Body of pancreas (tissue), 4 donors: ENCODE results near the gene KLHDC9. TPM values are rescaled to one million over a fixed set of nuclear protein-coding genes. Genes with fewer than 3 reads are reported as not detected.

Experiments
- ATAC-seq: fragments of 150-250 bp; one replicate; pipeline ENCODE4 v1.9.1; 2016
- DNase-seq, 4 donors: peaks; one replicate each; pipeline ENCODE4 v3.0.0-alpha.2; 2019
- H3K27ac ChIP-seq, 4 donors: fragments of 200-600 bp; sonication (generic); 1 replicate in 3 of 4; 2 replicates in 1 of 4; pipeline versions ENCODE4 v1.5.1 to v1.6.1; 2016 to 2019; ENCODE audit warnings: mild to moderate bottlenecking in 1 of 4, mixed read lengths in 1 of 4, moderate library complexity in 1 of 4
- H3K27me3 ChIP-seq, 2 donors: fragments of 200-600 bp; sonication (generic); one replicate each; pipeline ENCODE4 v1.6.0; 2016; ENCODE audit warnings: mild to moderate bottlenecking in 1 of 2
- H3K36me3 ChIP-seq, 2 donors: fragments of 200-600 bp; sonication (generic); replicated peaks in 1 of 2; 2 replicates each; pipeline ENCODE4 v1.5.1; 2016; ENCODE audit warnings: low read depth in 2 of 2; ENCODE audit not compliant: insufficient read depth in 1 of 2
- H3K4me1 ChIP-seq: fragments of 200-600 bp; sonication (generic); one replicate; pipeline ENCODE4 v1.6.0; 2016
- H3K4me3 ChIP-seq, 2 donors: fragments of 200-600 bp; sonication (generic); 1 replicate in 1 of 2; 2 replicates in 1 of 2; pipeline ENCODE4 v1.5.1; 2016 to 2019
- H3K9me3 ChIP-seq, 3 donors: fragments of 200-600 bp; sonication (generic); 1 replicate in 2 of 3; 2 replicates in 1 of 3; pipeline ENCODE4 v1.5.1; 2016
- CTCF ChIP-seq, 7 experiments: fragments of 450-650 bp in 4 of 7; fragments of 200-600 bp in 3 of 7; sonication (generic) in 3 of 7; IDR thresholded peaks; one replicate each; pipeline ENCODE4 v1.5.1; 2016 to 2019; ENCODE audit warnings: antibody characterized with exemption in 7 of 7
- POLR2A ChIP-seq, 3 donors: fragments of 450-650 bp; IDR thresholded peaks; one replicate each; pipeline ENCODE4 v1.6.1; 2016; ENCODE audit warnings: antibody characterized with exemption in 3 of 3, mild to moderate bottlenecking in 2 of 3
- WGBS, 2 donors: methylation state at CpG; one replicate each; pipeline ENCODE4 v1.1.5; 2017; 5-methylcytosine and 5-hydroxymethylcytosine counted together
- intact Hi-C: fragments of 100-400 bp; cut with DNase I; formaldehyde crosslinking; loops from one replicate; pipeline ENCODE4 v1.15.1; 2023
- total RNA-seq, 2 donors: library from RNA; depleted of rRNA; stranded (reverse); fragments of >200 nt; gene quantifications; one replicate each; pipeline ENCODE4 v1.1.0, GENCODE V29; 2016

Gene KLHDC9
- total RNA-seq, 2 donors from 2014 or later = 13.5 to 22.7 TPM

- H3K4me3 ChIP-seq = no peak overlapping the region
- intact Hi-C loops = no loop called here
- 80% methylated on average over 5 of the region's 5 CpGs for WGBS, 2 donors
- H3K27ac ChIP-seq = no peak overlapping the region
- H3K9me3 ChIP-seq = no peaks in the 10 kb centered on the region
- peaks cover 39% of the 10 kb centered on the region for H3K4me1 ChIP-seq
- H3K36me3 ChIP-seq = no peaks in the 10 kb centered on the region
- DNase-seq = no peak
- no peaks in the 10 kb centered on the region for H3K27me3 ChIP-seq
- no peak for ATAC-seq
- no peak for TF ChIP-seq CTCF (IDR thresholded peaks at IDR 0.05)
- no peak for TF ChIP-seq POLR2A (IDR thresholded peaks at IDR 0.05)
These were observed 16.6 kb upstream of the KLHDC9 start for GRCh38 chr1:161081519-161081918.

DNA sequence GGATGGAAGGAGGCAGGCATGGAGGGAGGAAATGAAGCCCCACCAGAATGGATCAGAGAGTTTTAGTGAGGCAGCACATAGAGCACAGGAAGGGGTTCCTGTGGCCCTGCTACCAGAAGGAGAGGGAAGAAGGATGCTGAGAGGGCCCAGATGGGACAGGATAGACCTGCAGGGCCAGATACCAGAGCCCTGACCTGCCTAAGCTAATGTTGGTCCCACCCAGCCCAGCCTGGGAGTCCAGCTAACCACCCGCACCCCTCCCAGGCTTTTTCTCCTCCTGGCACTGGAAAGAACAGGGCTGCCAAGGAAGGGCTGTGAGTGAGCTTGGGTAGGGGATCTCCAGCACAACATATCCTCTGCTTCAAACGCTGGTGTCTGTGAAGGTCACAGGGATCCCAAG is 15.7 kb upstream of the KLHDC9 start:
- no peak for ATAC-seq
- Histone ChIP-seq H3K27me3 (no peaks in the 10 kb centered on the region), H3K36me3 (no peaks in the 10 kb centered on the region), H3K4me3 (no peak overlapping the region), H3K9me3 (no peaks in the 10 kb centered on the region), H3K4me1 (peaks cover 48% of the 10 kb centered on the region), H3K27ac (peak overlapping the region; percentile 70 to 84 (median 82))
- WGBS, 2 donors = 59 to 64% methylated on average over 2 of the region's 2 CpGs
- intact Hi-C loops = no loop called here
- TF ChIP-seq POLR2A (IDR thresholded peaks at IDR 0.05) (no peak), CTCF (IDR thresholded peaks at IDR 0.05) (no peak)
- no peak for DNase-seq

GRCh38 chr1:161082996-161083747 is 15.0 kb upstream of the KLHDC9 start:
- TF ChIP-seq CTCF (IDR thresholded peaks at IDR 0.05) (no peak), POLR2A (IDR thresholded peaks at IDR 0.05) (no peak)
- no peaks in the 10 kb centered on the region for H3K27me3 ChIP-seq
- H3K4me1 ChIP-seq = peaks cover 55% of the 10 kb centered on the region
- H3K4me3 ChIP-seq = no peak overlapping the region
- no peaks in the 10 kb centered on the region for H3K9me3 ChIP-seq
- intact Hi-C loops = no loop called here
- ATAC-seq = peak; percentile 93
- 47 to 80% methylated on average over 3 to 8 of the region's 8 CpGs for WGBS, 2 donors
- peak overlapping the region; percentile 70 to 84 (median 82) for H3K27ac ChIP-seq
- peak; percentile 86 to 98 (median 91) for DNase-seq
- H3K36me3 ChIP-seq = no peaks in the 10 kb centered on the region

DNA sequence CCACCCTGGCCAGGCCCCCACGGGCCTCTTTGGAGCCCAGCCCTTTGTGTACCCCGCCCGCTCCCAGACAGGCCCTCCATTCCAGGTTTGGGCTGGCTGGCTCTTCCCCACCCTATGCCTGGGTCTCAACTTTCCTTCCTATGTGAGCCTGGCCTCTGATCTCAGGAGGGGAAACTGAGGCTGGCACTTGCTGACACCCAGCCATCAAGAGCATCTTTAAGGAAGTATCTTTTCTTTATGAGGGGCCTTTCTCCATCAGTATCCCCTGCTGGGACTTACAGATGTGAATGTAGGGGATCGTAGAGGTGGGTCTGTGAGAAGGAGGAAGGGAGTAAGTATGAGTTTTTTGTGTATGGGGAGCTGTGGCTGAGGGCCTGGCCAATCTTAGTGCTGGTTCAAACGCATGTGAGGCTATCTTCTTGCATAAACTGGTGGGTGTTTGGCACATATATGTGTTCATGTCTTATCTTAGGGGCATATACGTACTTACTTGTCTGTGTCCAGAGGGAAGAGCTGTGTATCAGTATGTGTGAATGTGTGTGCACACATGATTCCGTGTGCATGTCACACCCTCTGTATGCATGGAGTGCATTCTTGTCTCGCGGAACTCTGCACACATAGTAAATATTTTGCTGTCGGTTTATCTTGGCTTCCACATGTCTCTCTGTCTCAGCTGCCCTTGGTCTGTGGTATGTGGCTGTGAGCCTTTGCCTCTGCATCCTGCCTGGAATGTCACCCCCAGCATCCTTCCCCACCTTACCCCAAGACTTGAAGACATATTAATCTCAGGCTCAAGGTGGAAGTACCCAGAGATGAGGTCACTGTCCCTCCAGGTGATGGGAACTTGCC is 14.2 kb upstream of the KLHDC9 start:
- TF ChIP-seq POLR2A (IDR thresholded peaks at IDR 0.05) (no peak), CTCF (IDR thresholded peaks at IDR 0.05) (no peak)
- DNase-seq (no peak), ATAC-seq (no peak)
- no peak overlapping the region for H3K4me3 ChIP-seq
- peak overlapping the region; percentile 70 to 84 (median 82) for H3K27ac ChIP-seq
- no peaks in the 10 kb centered on the region for H3K36me3 ChIP-seq
- no peaks in the 10 kb centered on the region for H3K27me3 ChIP-seq
- WGBS, 2 donors = 44 to 47% methylated on average over 9 to 10 of the region's 10 CpGs
- intact Hi-C loops = no loop called here
- peaks cover 63% of the 10 kb centered on the region for H3K4me1 ChIP-seq
- no peaks in the 10 kb centered on the region for H3K9me3 ChIP-seq
